Caki2 (cell line): Measurements from ENCODE around the gene SEC62. TPM values are rescaled to one million over a fixed set of nuclear protein-coding genes. Genes with fewer than 3 reads are reported as not detected.

Experiments
- DNase-seq: peaks from one replicate; pipeline ENCODE4 v3.0.0-alpha.2; 2015; ENCODE audit warnings: low read depth
- in situ Hi-C: cut with HindIII; loops from 2 replicates; pipeline ENCODE4 v1.10.0; 2016; ENCODE audit warnings: low sequenced_read_pairs, low pct_unique_long_range_greater_than_20kb, mixed read lengths
- total RNA-seq: library from RNA; depleted of rRNA; stranded (reverse); fragments of >200 nt; shearing (Covaris generic); gene quantifications from 2 replicates; pipeline ENCODE4 v1.2.3, GENCODE V29; 2014; ENCODE audit warnings: low replicate concordance; rRNA removed

SEC62 gene, protein sequence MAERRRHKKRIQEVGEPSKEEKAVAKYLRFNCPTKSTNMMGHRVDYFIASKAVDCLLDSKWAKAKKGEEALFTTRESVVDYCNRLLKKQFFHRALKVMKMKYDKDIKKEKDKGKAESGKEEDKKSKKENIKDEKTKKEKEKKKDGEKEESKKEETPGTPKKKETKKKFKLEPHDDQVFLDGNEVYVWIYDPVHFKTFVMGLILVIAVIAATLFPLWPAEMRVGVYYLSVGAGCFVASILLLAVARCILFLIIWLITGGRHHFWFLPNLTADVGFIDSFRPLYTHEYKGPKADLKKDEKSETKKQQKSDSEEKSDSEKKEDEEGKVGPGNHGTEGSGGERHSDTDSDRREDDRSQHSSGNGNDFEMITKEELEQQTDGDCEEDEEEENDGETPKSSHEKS
- total RNA-seq = 10.3 and 16.8 TPM in 2 replicates

GRCh38 chr3:169966428-169966950 lies at the start of gene SEC62:
TSS of gene SEC62 (plus strand) at chr3:169966807. CDS start at chr3:169966823, 16 bp downstream.
- peak; percentile 94 for DNase-seq
- in situ Hi-C loops = no loop called here

DNA sequence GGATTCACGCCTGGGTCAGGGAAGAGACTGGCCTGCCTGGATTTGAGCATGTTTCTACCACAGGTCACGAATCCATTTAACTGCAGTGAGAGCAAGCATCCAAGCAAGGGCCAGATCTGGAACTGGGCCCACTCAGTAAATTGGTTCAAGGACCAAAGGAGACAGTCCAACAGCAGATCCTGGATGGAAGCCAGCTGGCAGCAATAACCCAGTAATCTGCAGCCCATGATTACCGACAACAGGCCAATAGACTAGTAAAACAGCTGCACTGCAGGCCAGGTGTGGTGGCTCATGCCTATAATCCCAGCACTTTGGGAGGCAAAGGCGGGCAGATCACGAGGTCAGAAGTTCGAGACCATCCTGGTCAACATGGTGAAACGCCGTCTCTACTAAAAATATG lies 43.4 kb upstream of the SEC62 start:
- in situ Hi-C loops = no loop called here
- DNase-seq = no peak

DNA sequence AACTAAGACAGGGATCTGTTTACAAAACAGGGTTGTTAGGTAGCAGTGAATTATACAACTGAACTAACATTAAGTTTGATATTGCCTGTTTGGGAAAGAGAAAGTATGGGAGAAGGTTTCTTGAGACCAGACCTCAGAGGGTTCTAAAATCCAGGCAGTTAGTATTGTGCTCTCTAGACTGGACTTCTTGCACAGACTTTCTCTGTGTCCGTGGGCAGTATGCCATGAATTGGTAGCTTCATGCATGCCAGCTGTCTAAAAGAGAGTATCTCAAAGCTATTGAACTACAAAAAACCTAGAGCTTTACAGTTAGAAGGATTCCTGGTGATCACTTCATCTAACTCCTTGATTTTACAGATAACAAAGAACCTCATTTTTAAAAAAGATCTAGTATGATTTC lies 42.8 kb upstream of the SEC62 start:
- no peak for DNase-seq
- in situ Hi-C loops = no loop called here

DNA sequence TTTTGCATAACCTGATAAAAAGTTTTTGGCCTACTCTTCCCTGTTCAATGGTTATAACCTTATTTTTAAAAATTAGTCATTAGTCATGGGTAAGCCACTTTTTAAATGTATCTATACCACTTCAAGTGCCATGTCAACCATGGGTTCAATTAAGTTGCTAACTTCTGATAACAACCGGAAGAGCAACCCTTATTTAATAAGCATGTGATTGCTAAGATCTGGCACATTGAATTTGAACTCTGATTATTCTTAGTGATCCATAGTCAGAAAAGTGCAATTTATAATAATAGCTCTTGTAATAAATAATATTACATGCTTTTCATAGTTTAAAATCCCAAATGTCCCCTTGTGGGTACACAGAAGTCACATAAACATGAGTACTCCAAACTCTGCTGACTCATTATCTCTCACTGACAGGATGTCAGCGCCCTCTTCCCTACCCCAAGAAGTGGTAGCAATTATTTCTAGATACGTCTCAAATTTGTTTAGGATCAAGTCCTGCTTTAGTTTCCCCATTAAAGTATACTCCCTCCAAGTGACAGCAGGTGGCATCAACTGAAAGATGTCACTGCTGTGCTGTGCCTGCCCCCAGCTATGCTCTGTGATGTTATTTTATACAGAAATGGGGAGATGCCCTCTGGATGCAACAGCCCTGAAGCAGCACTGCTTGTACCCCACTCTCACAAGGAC lies 36.6 kb upstream of the SEC62 start:
- in situ Hi-C loops = no loop called here
- no peak for DNase-seq

- DNase-seq = no peak
- in situ Hi-C loops = no loop called here
These were observed 35.8 kb upstream of the SEC62 start for GRCh38 chr3:169930843-169931242.

GRCh38 chr3:169931747-169932520 lies 34.7 kb upstream of the SEC62 start:
- peak; percentile 48 for DNase-seq
- in situ Hi-C loops = no loop called here

- DNase-seq = no peak
- in situ Hi-C loops = no loop called here
These were observed 27.3 kb upstream of the SEC62 start for GRCh38 chr3:169939320-169939719.

- in situ Hi-C loops = no loop called here
- DNase-seq = no peak
These were observed 26.9 kb upstream of the SEC62 start for GRCh38 chr3:169939751-169940150.

GRCh38 chr3:169940470-169941181 lies 26.0 kb upstream of the SEC62 start:
- no peak for DNase-seq
- in situ Hi-C loops = no loop called here

DNA sequence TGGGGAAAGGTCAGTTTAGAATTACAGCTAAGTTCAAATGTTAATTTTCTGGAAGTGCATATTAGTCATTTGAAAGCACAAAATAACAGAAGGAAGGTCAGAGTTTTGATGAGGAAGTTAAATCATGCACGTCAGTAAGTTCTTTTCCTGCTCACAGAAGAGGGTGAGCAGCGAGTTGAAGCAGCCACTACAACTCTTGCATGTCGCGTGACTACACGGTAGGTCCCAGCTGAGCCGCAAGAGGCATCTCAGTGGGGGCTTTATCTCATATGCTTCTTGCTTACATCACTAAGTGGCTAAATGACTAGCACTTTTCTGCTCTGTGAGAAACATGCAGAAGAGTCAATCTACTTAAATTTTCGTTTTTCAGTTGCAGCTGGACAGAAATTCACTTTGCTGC lies 21.3 kb upstream of the SEC62 start:
- in situ Hi-C loops = no loop called here
- DNase-seq = peak; percentile 23

DNA sequence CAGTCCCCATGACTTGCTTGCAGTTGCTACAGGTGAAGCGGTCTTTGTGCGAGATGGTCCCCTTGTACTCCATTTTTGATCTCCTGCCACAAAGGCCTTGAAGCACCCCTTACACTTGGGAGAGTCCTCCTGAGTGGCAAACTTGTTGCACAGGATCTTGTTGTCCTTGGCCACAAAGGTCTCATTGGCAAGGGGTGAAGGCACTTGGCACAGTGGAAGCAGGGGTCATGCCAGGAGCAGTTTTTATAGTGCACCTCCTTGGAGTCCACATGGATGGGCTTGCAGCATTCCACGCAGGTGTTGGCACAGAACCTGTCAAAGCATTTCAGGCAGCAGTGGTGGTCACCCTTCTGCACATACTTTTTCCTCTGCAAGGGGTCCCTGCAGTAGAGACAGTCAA lies 20.3 kb upstream of the SEC62 start:
- in situ Hi-C loops = no loop called here
- no peak for DNase-seq

- in situ Hi-C loops = no loop called here
- DNase-seq = no peak
These were observed 17.8 kb upstream of the SEC62 start for GRCh38 chr3:169948559-169949448.

DNA sequence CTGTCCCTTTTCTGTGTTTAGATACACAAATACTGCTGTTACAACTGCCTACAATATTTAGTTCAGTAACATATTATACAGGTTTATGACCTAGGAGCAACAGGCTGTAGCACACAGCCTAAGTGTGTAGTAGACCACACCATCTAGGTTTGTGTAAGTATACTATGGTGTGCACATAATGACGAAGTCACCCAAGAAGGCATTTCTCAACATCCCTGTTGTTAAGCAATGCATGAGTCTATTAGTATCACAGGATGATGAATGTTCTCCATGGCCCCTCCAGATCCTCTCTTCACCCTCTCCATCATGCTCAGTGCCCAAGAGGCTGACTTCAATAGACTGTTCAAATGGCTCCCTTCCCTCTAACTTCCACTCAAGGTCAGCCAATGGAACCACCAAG lies 14.6 kb upstream of the SEC62 start:
- in situ Hi-C loops = no loop called here
- no peak for DNase-seq

DNA sequence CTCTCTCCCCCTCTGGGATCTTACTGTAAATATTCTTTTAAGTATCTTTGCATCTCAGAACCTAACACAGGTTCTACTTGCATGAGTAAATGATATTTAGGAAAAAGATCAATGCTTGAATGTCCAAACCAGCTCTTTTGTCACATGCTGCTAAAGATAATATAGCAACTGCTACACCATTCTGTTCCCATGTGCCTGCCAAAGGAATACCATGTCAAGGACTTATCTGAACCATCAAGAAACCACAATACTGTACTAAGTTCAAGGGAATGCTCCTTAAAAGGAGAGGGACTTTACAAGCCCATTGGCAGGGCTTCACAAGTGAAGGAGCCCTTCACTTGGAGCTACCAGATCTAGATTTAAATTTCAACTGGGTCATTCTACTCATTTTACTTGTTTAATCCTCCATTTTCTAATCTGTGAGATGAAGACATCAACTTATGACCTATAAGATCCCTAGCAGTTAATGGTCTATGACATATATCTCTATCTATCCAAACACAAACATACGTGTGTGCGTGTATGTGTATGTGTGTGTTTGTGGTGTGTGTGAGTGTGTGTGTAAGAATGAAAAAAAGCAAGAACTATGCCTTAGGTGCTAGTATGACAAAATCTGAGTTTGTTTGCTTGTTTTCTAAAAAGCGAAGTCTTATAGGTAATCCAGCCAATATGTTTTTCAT lies 13.0 kb upstream of the SEC62 start:
- in situ Hi-C loops = no loop called here
- no peak for DNase-seq

GRCh38 chr3:169954142-169954756 lies 12.4 kb upstream of the SEC62 start:
- in situ Hi-C loops = no loop called here
- no peak for DNase-seq

DNA sequence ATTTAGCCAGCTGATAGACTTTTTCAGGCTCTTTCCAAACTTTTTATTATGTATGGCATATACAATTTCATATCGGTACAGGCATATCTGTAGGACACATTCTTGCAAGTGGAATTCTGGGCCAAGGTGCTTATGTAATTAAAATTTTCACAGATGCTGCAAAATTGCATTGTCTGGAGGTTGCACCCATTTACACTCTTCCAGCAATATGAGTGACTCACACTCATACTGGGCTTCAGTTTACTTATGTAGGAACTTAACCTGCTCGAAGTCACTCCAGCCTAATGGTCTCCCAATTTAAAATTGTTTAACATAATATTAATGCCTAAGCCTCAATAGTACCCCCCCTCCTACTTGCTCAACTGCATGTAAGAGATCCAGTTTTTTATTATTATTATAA lies 11.2 kb upstream of the SEC62 start:
- in situ Hi-C loops = no loop called here
- no peak for DNase-seq
